Small intestine (tissue), 7 donors: Measurements from ENCODE around the gene TEAD4. TPM values are rescaled to one million over a fixed set of nuclear protein-coding genes. Genes with fewer than 3 reads are reported as not detected.
A peak's percentile ranks its signal among the peaks of the same experiment; 100 is the strongest.
"Not testable (repeated sequence)": the region's sequence is repeated elsewhere in the genome, so short reads cannot be mapped to it uniquely, and the experiment has no call there.

Experiments
- DNase-seq, 2 donors: peaks; one replicate each; pipeline versions ENCODE4 v3.0.0 to v3.0.0-alpha.2; 2013
- FAIRE-seq: peaks from 2 replicates; lab custom pipeline; 2012; peaks lifted over from hg19 to GRCh38; lab: Jason Lieb, UNC
- H3K27ac ChIP-seq, 3 donors: one replicate each; pipeline ENCODE4 v1.5.1; 2013; ENCODE audit warnings: low read length in 2 of 3, mild to moderate bottlenecking in 2 of 3, control low read depth in 1 of 3, inconsistent platforms in 1 of 3, low read depth in 1 of 3, moderate library complexity in 1 of 3
- H3K27me3 ChIP-seq, 3 donors: one replicate each; pipeline ENCODE4 v1.6.1; 2013; ENCODE audit warnings: low read length in 3 of 3, inconsistent platforms in 1 of 3; ENCODE audit not compliant: control insufficient read depth in 3 of 3, insufficient read depth in 3 of 3
- H3K36me3 ChIP-seq, 3 donors: one replicate each; pipeline ENCODE4 v1.6.1; 2013; ENCODE audit warnings: low read length in 3 of 3, inconsistent platforms in 1 of 3, low read depth in 1 of 3, mild to moderate bottlenecking in 1 of 3, moderate library complexity in 1 of 3; ENCODE audit not compliant: control insufficient read depth in 3 of 3, insufficient read depth in 2 of 3
- H3K4me1 ChIP-seq, 3 donors: one replicate each; pipeline ENCODE4 v1.6.1; 2013; ENCODE audit warnings: low read length in 2 of 3, inconsistent platforms in 1 of 3, low read depth in 1 of 3, mild to moderate bottlenecking in 1 of 3, moderate library complexity in 1 of 3; ENCODE audit not compliant: control insufficient read depth in 3 of 3, insufficient read depth in 2 of 3
- H3K4me3 ChIP-seq, 3 donors: one replicate each; pipeline ENCODE4 v1.5.1; 2013; ENCODE audit warnings: low read length in 3 of 3, control low read depth in 1 of 3, inconsistent platforms in 1 of 3, low read depth in 1 of 3, mild to moderate bottlenecking in 1 of 3, moderate library complexity in 1 of 3
- H3K9me3 ChIP-seq, 2 donors: one replicate each; pipeline ENCODE4 v1.6.1; 2013; ENCODE audit warnings: low read depth in 1 of 2, low read length in 1 of 2; ENCODE audit not compliant: control insufficient read depth in 2 of 2, insufficient read depth in 1 of 2
- WGBS, 3 donors: extraction: QIAGEN DNeasy Blood & Tissue Kit; methylation state at CpG; one replicate each; pipeline ENCODE4 v1.1.7; 2013; 5-methylcytosine and 5-hydroxymethylcytosine counted together
- polyA plus RNA-seq, 4 donors: library from polyadenylated mRNA; stranded (reverse) in 3 of 4; unstranded in 1 of 4; fragments of 200-250 nt in 3 of 4; fragments of 120-200 nt in 1 of 4; gene quantifications; one replicate each; pipeline versions ENCODE4 v1.2.1 to v1.2.3, GENCODE V29; 2013
- donor health status: healthy with polysubstance abuse.
- donor health status: control.
- donor health status: control.
- donor health status: Bipolar disorder and iron deficiency.
- donor health status: healthy.

TEAD4 gene
- polyA plus RNA-seq, 4 donors, result 2.3 to 18.7 (median 10.3) TPM

DNA sequence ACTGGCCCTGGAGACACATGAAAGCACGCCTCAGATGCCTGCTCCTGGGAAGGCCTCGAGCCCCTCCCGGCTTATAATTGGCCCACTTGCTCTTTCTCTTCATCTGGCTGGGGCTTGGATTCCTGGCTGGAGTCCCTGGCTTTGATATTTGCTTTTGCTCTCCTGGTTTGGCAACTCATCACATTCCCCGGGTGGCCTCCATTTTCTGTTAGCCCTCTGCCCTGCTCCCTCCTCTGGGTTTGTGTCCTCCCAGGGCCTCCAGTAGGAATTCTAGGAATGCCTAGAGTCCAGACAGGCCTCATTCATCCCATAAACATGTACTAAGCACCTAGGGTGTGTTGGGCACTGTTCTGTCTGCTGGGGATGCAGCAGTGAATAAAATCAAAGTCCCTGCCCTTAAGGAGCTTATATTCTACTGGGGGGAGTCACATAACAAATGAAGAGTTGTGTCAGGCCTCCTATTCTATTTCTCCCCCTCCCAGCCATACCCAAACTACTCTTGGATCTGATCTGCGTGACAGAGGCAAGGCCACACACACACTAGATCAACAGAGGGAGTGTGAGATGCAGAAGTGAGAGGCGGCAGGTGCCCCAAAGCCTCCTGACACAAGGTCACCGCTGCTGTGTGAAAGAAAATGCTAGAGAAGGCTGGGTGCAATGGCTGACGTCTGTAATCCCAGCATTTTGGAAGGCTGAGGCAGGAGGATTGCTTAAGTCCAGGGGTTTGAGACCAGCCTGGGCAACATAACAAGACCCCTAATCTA is 96.7 kb downstream of the TEAD4 start:
- 66 to 80% (median 71%) methylated on average over 8 of the region's 8 CpGs for WGBS, 3 donors
- H3K27me3 ChIP-seq, result peaks cover 0 to 2% (median 0%) of the 10 kb centered on the region in 3 donors
- no peak for FAIRE-seq

DNA sequence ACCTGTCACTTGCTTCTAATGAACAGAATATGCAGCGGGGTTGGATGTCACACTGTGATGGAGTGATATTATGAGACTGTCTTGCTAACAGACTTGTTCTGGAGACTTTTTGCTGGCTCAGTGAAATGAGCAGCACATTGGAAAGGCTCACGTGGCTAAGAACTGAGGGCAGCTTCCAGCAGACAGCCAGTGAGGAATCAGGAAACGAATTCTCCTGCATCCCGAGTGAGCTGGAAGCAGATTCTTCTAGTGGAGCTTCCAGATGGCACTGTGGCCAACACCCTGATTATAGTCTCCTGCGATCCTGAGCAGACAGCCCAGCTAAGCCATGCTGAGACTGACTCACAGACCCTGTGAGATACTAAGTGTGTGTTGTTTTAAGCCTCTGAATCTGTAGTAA is 101.9 kb downstream of the TEAD4 start:
- Histone ChIP-seq H3K27me3 (no peaks in the 10 kb centered on the region), H3K36me3 (no peaks in the 10 kb centered on the region), H3K4me1 (no peaks in the 10 kb centered on the region), H3K27ac (no peak overlapping the region), H3K4me3 (no peak overlapping the region), H3K9me3 (peaks cover 0 to 5% of the 10 kb centered on the region in 2 donors)
- WGBS, 3 donors, result 54 to 57% (median 57%) methylated on average over 5 of the region's 5 CpGs
- FAIRE-seq (no peak), DNase-seq (no peak)

More for the DNA sequence above, 96.7 kb downstream of the TEAD4 start:
- Histone ChIP-seq H3K27ac (no peak overlapping the region), H3K4me1 (no peaks in the 10 kb centered on the region), H3K9me3 (no peaks in the 10 kb centered on the region), H3K36me3 (no peaks in the 10 kb centered on the region), H3K4me3 (no peak overlapping the region)
- no peak for DNase-seq

DNA sequence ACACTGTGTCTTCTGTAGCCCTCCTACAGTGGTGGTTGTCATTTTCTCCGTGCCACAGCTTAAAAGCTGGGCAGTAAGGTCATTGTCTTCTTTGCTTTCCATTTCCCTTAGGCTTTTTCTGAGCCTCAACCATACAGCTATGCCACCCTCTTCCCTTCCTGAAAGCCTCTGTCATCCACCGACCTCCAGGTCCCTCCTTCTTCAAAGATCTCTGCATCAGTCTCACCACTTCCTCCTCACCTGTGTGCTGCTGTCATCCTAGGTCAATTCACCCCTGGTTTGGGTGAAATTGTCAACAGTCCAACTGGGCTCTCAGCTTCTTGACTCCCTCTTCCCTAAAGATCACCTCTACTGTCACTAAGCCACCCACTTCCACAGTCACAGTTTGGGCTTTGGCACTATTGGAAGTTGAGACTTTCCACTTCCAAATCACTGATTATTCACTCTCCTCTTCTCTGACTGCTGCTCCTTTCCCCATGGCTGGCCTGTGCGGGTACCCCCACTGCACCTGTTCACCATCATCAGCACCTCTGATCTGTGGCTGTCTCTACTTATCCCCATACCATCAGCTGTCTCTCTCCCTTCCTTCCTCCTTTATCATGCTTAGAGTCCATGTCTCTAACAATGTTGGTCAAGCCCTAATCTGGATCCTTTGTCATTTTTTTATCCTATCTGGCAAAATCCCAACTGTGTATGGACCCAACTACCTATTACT is 102.5 kb downstream of the TEAD4 start:
- H3K4me3 ChIP-seq, result no peak overlapping the region
- no peaks in the 10 kb centered on the region for H3K36me3 ChIP-seq
- WGBS, 3 donors, result 46 to 65% (median 55%) methylated on average over 3 of the region's 3 CpGs
- H3K9me3 ChIP-seq, result peaks cover 0 to 5% of the 10 kb centered on the region in 2 donors
- no peak overlapping the region for H3K27ac ChIP-seq
- DNase-seq, result no peak
- FAIRE-seq, result no peak
- no peaks in the 10 kb centered on the region for H3K27me3 ChIP-seq
- no peaks in the 10 kb centered on the region for H3K4me1 ChIP-seq

DNA sequence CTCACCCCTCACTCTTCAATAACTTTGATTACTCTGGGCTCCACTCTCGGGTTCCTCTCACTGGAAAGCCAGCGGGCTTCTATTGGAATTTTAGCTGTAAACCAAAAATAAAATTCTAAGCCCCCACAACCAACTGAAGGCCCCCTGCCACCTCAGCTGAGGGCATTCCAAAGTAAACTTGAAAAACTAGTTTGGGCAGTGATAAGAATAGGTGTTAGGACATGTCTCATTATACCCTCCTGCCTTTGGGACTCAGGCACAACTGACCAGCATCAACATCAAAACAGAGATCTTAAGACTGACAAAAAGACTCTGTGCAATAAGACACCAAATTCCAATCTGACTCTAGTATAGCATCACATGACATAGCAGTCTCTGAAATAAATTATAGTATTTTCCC is 106.1 kb downstream of the TEAD4 start:
- H3K9me3 ChIP-seq, result peaks cover 0 to 5% of the 10 kb centered on the region in 2 donors
- WGBS, 3 donors, result 61 to 74% (median 67%) methylated on average over 2 of the region's 2 CpGs
- no peak overlapping the region for H3K4me3 ChIP-seq
- no peak for FAIRE-seq
- no peak for DNase-seq
- no peak overlapping the region for H3K27ac ChIP-seq
- H3K36me3 ChIP-seq, result no peaks in the 10 kb centered on the region
- H3K4me1 ChIP-seq, result no peaks in the 10 kb centered on the region
- H3K27me3 ChIP-seq, result no peaks in the 10 kb centered on the region

DNA sequence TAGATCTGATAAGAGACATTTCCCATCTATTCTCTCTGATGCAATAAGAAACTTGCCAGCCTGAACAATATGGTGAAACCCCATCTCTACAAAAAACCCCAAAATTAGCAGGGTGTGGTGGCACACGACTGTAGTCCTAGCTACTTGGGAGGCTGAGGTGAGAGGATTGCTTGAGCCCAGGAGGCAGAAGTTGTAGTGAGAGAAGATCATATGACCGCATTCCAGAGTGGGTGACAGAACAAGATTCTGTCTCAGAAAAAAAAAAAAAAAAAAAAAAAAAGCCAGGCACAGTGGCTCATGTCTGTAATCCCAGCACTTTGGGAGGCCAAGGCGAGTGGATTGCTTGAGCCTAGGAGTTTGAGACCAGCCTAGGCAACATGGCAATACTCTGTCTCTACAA is 106.6 kb downstream of the TEAD4 start:
- not testable (repeated sequence) for H3K36me3 ChIP-seq, DNase-seq, H3K27me3 ChIP-seq, FAIRE-seq, H3K4me3 ChIP-seq, H3K9me3 ChIP-seq, H3K27ac ChIP-seq, H3K4me1 ChIP-seq
- 80 to 90% (median 85%) methylated on average over 3 of the region's 3 CpGs for WGBS, 3 donors

DNA sequence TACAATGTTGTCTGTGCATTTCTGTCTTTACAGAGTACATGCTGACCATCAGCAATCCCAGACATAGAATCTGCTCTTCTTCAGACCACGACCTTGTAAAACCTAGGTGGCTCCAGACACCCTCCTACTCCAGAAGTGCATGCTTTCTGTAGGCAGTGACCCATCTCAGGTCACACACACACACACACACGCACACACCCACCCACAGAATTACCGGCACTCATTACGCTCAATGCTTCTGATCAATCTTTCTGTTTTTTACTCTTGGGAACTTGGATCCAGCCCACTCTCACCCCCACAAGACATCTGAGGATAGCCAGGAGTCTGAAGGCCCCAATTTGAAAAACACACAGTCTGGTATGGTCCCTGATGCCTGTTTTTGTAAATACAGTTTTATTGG is 110.5 kb downstream of the TEAD4 start:
- 82 to 88% (median 85%) methylated on average over 4 of the region's 4 CpGs for WGBS, 3 donors
- Histone ChIP-seq H3K27me3 (no peaks in the 10 kb centered on the region), H3K36me3 (no peaks in the 10 kb centered on the region), H3K4me3 (no peak overlapping the region), H3K27ac (no peak overlapping the region), H3K4me1 (peaks cover 0 to 2% (median 0%) of the 10 kb centered on the region in 3 donors), H3K9me3 (no peaks in the 10 kb centered on the region)
- no peak for FAIRE-seq
- DNase-seq, result no peak

DNA sequence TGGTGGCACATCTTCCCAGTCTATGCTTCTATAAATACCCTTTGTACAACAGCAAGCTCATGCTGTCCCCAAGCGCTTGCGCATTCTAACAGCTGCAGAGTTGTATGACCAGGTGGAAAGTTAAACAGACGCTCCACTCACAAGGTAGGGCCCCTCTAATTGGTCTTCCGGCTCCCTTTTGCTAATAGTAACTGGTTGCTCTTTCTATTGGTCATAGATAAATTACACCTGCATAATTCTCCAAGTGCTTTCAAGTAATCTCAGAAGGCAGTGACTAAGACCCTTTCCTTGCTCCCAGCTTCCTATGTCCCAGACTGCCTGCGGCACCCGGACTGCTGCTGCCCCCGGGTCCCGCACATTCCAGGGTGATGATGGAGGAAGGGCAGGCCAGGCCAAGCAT is 111.9 kb downstream of the TEAD4 start:
- no peak for FAIRE-seq
- DNase-seq, result peak in 1 of 2 donors; percentile 75
- Histone ChIP-seq H3K9me3 (no peaks in the 10 kb centered on the region), H3K36me3 (no peaks in the 10 kb centered on the region), H3K4me1 (peaks cover 0 to 2% (median 0%) of the 10 kb centered on the region in 3 donors), H3K27ac (peak overlapping the region in 1 of 3 donors; percentile 28), H3K4me3 (no peak overlapping the region), H3K27me3 (no peaks in the 10 kb centered on the region)
- WGBS, 3 donors, result 64 to 78% (median 65%) methylated on average over 8 of the region's 8 CpGs

DNA sequence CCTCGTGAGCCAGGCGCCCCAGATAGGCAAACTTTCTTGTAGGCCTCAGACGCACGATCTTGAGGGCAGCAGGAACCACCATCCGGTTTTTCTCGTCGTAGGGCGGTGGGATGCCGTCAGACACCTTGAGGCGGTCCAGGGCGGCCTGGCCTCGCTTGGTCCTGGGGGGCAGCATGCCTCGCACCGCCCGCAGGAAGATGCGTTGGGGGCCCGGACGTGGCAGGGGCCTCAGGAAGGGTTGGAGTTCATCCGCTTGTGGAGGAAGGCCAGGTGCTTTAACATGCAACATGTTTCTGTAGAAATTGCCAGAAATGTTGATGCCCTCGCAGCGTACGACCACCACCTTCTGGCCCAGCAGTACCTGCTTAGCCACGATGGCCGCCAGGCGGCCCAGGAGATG is 112.5 kb downstream of the TEAD4 start:
- no peaks in the 10 kb centered on the region for H3K9me3 ChIP-seq
- 90 to 95% (median 92%) methylated on average over 25 of the region's 25 CpGs for WGBS, 3 donors

More for the DNA sequence above, 112.5 kb downstream of the TEAD4 start:
- FAIRE-seq (no peak), DNase-seq (no peak)
- Histone ChIP-seq H3K27me3 (no peaks in the 10 kb centered on the region), H3K27ac (peak overlapping the region in 1 of 3 donors; percentile 28), H3K4me3 (no peak overlapping the region), H3K36me3 (no peaks in the 10 kb centered on the region), H3K4me1 (peaks cover 0 to 7% (median 0%) of the 10 kb centered on the region in 3 donors)
